HCT116 (cell line): ENCODE measurements around the gene CEMIP2. TPM values are rescaled to one million over a fixed set of nuclear protein-coding genes. Genes with fewer than 3 reads are reported as not detected.

ENCODE experiments used
- ATAC-seq: fragments of 200-7000 bp; cut with Tn5 transposase; 2 replicates; pipeline ENCODE4 v1.9.1; 2020; ENCODE audit warnings: mild to moderate bottlenecking, moderate library complexity
- BruUV-seq: library from RNA; stranded (reverse); fragments of 400-500 nt; replicated peaks from 2 replicates; lab custom pipeline; 2021; lab: Mats Ljungman, UMichigan
- CTCF ChIA-PET: fragments of 300-600 bp; sonication (Branson Sonifier 250); formaldehyde crosslinking; loops from one replicate; lab custom pipeline; 2021; ENCODE audit warnings: antibody characterized with exemption; lab: Charles Lee
- POLR2A ChIA-PET: fragments of 300-600, 350-600 bp; sonication (Branson Sonifier 250); formaldehyde crosslinking; loops from one replicate; lab custom pipeline; 2021; ENCODE audit warnings: antibody characterized with exemption; lab: Charles Lee
- RAD21 ChIA-PET, 2 experiments: fragments of 300-600 bp; sonication (Branson Sonifier 250); formaldehyde crosslinking; loops; one replicate each; lab custom pipeline; 2023; ENCODE audit warnings: low total read pairs in 2 of 2; ENCODE audit not compliant: uncharacterized antibody in 2 of 2, unreplicated experiment in 2 of 2, low non-redundant PET in 1 of 2; lab: Charles Lee
- DNase-seq: peaks from one replicate; pipeline ENCODE4 v3.0.0-alpha.2; 2010; ENCODE audit warnings: low read depth, low spot score
- H2AFZ ChIP-seq: fragments of 200-600 bp; shearing (Covaris generic), sonication (generic); 2 replicates; pipeline ENCODE4 v1.6.1; 2017; ENCODE audit warnings: low read depth, mixed run types, mixed read lengths, antibody characterized with exemption, low read length; ENCODE audit not compliant: poor library complexity, severe bottlenecking
- H3K27ac ChIP-seq: 2 replicates; pipeline ENCODE4 v1.5.1; 2012; ENCODE audit warnings: low read depth, low read length
- H3K27me3 ChIP-seq: fragments of 200-600 bp; sonication (generic); 2 replicates; pipeline ENCODE4 v1.6.1; 2016; ENCODE audit warnings: mixed run types, low read length, mixed read lengths; ENCODE audit not compliant: insufficient read depth
- H3K36me3 ChIP-seq, 2 experiments: fragments of 200-500 bp in 1 of 2; fragments of 200-600 bp in 1 of 2; sonication (Bioruptor generic) in 1 of 2; sonication (generic) in 1 of 2; 2 replicates each; pipeline versions ENCODE4 v1.5.1 to v1.6.1; 2014 to 2016; ENCODE audit warnings: low read length in 2 of 2, inconsistent platforms in 1 of 2, mixed read lengths in 1 of 2, mixed run types in 1 of 2; ENCODE audit not compliant: insufficient read depth in 2 of 2, control insufficient read depth in 1 of 2
- H3K4me1 ChIP-seq, 2 experiments: fragments of 200-600 bp in 1 of 2; sonication (generic) in 1 of 2; 2 replicates each; pipeline versions ENCODE4 v1.5.1 to v1.6.1; 2012 to 2017; ENCODE audit warnings: low read length in 2 of 2, inconsistent platforms in 1 of 2, mild to moderate bottlenecking in 1 of 2, mixed read lengths in 1 of 2, mixed run types in 1 of 2, moderate library complexity in 1 of 2; ENCODE audit not compliant: insufficient read depth in 2 of 2, control insufficient read depth in 1 of 2
- H3K4me2 ChIP-seq: fragments of 200-600 bp; sonication (generic); 2 replicates; pipeline ENCODE4 v1.6.1; 2017; ENCODE audit warnings: mixed run types, low read length, mixed read lengths
- H3K4me3 ChIP-seq, 2 experiments: fragments of 200-600 bp in 1 of 2; sonication (generic) in 1 of 2; replicated peaks in 1 of 2; 2 replicates each; pipeline ENCODE4 v1.5.1; 2011 to 2016; ENCODE audit warnings: low read length in 2 of 2, control low read depth in 1 of 2, low read depth in 1 of 2, mild to moderate bottlenecking in 1 of 2, mixed read lengths in 1 of 2, mixed run types in 1 of 2
- H3K79me2 ChIP-seq: fragments of 200-600 bp; sonication (generic); 2 replicates; pipeline ENCODE4 v1.6.1; 2017; ENCODE audit warnings: mild to moderate bottlenecking, mixed run types, low read length, moderate library complexity, mixed read lengths; ENCODE audit not compliant: insufficient read depth
- H3K9ac ChIP-seq: fragments of 200-600 bp; sonication (generic); 2 replicates; pipeline ENCODE4 v1.6.1; 2016; ENCODE audit warnings: low read length, mixed read lengths
- H3K9me2 ChIP-seq: fragments of 200-600 bp; sonication (generic), shearing (Covaris generic); 2 replicates; pipeline ENCODE4 v1.6.1; 2017; ENCODE audit warnings: mixed run types, mild to moderate bottlenecking, moderate library complexity; ENCODE audit not compliant: insufficient read depth
- H3K9me3 ChIP-seq, 2 experiments: fragments of 200-500 bp in 1 of 2; fragments of 200-600 bp in 1 of 2; sonication (Bioruptor generic) in 1 of 2; sonication (generic) in 1 of 2; 2 replicates each; pipeline ENCODE4 v1.6.1; 2014 to 2017; ENCODE audit warnings: low read length in 2 of 2, mixed read lengths in 2 of 2, inconsistent platforms in 1 of 2, low read depth in 1 of 2, mild to moderate bottlenecking in 1 of 2, mixed run types in 1 of 2, moderate library complexity in 1 of 2; ENCODE audit not compliant: control insufficient read depth in 1 of 2, insufficient read depth in 1 of 2
- H4K20me1 ChIP-seq: fragments of 200-600 bp; sonication (generic), shearing (Covaris generic); 2 replicates; pipeline ENCODE4 v1.6.1; 2017; ENCODE audit warnings: mixed run types, mild to moderate bottlenecking, moderate library complexity; ENCODE audit not compliant: insufficient read depth
- ATF3 ChIP-seq: IDR thresholded peaks from 2 replicates; pipeline ENCODE4 v1.6.1; 2012
- CBX3 ChIP-seq: IDR thresholded peaks from 2 replicates; pipeline ENCODE4 v1.6.1; 2012; ENCODE audit warnings: low read depth
- CEBPB ChIP-seq: IDR thresholded peaks from 2 replicates; pipeline ENCODE4 v1.6.1; 2012; ENCODE audit warnings: low read depth
- EGR1 ChIP-seq: IDR thresholded peaks from 2 replicates; pipeline ENCODE4 v1.6.1; 2012; ENCODE audit warnings: low read depth
- ELF1 ChIP-seq: IDR thresholded peaks from 2 replicates; pipeline ENCODE4 v1.6.1; 2012; ENCODE audit warnings: low read depth, borderline replicate concordance
- EZH2 ChIP-seq: fragments of 200-600 bp; sonication (generic); IDR thresholded peaks from 2 replicates; pipeline ENCODE4 v1.6.1; 2017; ENCODE audit warnings: antibody characterized with exemption, mixed run types
- EZH2phosphoT487 ChIP-seq: fragments of 200-600 bp; IDR thresholded peaks from 2 replicates; pipeline ENCODE4 v1.6.1; 2018; ENCODE audit warnings: antibody characterized with exemption, borderline replicate concordance
- FOSL1 ChIP-seq: IDR thresholded peaks from 2 replicates; pipeline ENCODE4 v1.6.1; 2012; ENCODE audit warnings: low read depth
- JUND ChIP-seq: IDR thresholded peaks from 2 replicates; pipeline ENCODE4 v1.6.1; 2012
- MAX ChIP-seq: IDR thresholded peaks from 2 replicates; pipeline ENCODE4 v1.6.1; 2012
- POLR2A ChIP-seq: IDR thresholded peaks from 2 replicates; pipeline ENCODE4 v1.7.0; 2011; ENCODE audit warnings: borderline replicate concordance; ENCODE audit not compliant: insufficient read depth, insufficient read length; ENCODE audit errors: extremely low read depth
- POLR2AphosphoS5 ChIP-seq: IDR thresholded peaks from 2 replicates; pipeline ENCODE4 v1.6.1; 2011; ENCODE audit warnings: mild to moderate bottlenecking, low read depth, low read length, moderate library complexity
- RAD21 ChIP-seq: IDR thresholded peaks from 2 replicates; pipeline ENCODE4 v1.6.1; 2012; ENCODE audit warnings: low read depth, mild to moderate bottlenecking
- REST ChIP-seq: IDR thresholded peaks from 2 replicates; pipeline ENCODE4 v1.6.1; 2012; ENCODE audit warnings: low read depth
- SIN3A ChIP-seq: IDR thresholded peaks from 2 replicates; pipeline ENCODE4 v1.6.1; 2012; ENCODE audit warnings: low read depth
- SP1 ChIP-seq: IDR thresholded peaks from 2 replicates; pipeline ENCODE4 v1.6.1; 2012; ENCODE audit warnings: low read depth
- SRF ChIP-seq: IDR thresholded peaks from 2 replicates; pipeline ENCODE4 v1.6.1; 2012; ENCODE audit warnings: low read depth
- ZBTB33 ChIP-seq: IDR thresholded peaks from 2 replicates; pipeline ENCODE4 v1.6.1; 2011; ENCODE audit warnings: mild to moderate bottlenecking, low read length, moderate library complexity; ENCODE audit not compliant: insufficient replicate concordance; ENCODE audit errors: extremely low read depth
- ZFX ChIP-seq: fragments of 450-650 bp; IDR thresholded peaks from 2 replicates; pipeline ENCODE4 v1.6.1; 2017
- ZNF274 ChIP-seq: fragments of 200-500 bp; sonication (Bioruptor generic); IDR thresholded peaks from 2 replicates; pipeline ENCODE4 v1.6.1; 2014; ENCODE audit warnings: mild to moderate bottlenecking, low read depth, low read length, inconsistent platforms
- intact Hi-C: fragments of 100-400 bp; cut with micrococcal nuclease; formaldehyde crosslinking; loops from 2 replicates; pipeline ENCODE4 v1.10.0; 2022
- total RNA-seq: library from RNA; stranded (reverse); gene quantifications from one replicate; pipeline ENCODE4 v1.2.1, GENCODE V29; 2021; ENCODE audit not compliant: unreplicated experiment

CEMIP2 gene
- total RNA-seq, 1 experiment from 2014 or later: 14.3 TPM

DNA sequence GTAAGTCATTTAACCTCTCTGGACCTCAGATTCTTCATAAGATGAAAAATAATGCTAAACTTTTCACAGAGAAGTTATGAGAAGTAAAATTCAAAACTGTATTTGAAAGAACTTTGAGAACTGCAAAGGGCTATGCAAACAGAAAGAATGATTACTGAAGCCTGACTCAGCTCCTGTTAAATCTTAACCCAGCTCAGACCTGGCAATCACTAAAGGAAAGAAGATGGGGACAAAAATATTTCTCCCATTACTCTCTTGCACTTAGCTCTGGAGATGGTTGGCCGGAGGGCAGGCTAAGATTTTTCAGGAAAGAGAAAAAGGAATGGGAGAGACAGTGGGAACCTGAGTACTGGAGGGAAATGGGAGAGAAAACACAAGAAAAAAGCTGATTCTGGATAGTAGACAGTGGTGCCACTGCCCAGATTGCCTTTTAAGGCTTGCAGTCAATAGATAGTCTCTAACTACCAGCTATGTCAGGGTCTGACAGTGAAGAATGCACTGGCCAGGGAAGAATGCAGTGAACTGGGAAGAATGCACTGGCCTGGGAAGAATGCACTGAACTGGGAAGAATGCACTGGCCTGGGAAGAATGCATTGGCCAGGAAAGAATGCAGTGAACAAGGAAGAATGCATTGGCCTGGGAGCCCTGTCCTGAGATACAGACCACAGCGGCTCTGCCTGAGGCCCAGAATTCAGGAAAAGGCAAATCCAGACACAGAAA lies 25.2 kb upstream of the CEMIP2 start:
- DNase-seq: no peak
- Histone ChIP-seq H3K27ac (no peak overlapping the region), H3K79me2 (no peaks in the 10 kb centered on the region), H3K36me3 (no peaks in the 10 kb centered on the region), H3K4me1 (no peaks in the 10 kb centered on the region), H3K27me3 (no peaks in the 10 kb centered on the region), H3K9ac (no peak overlapping the region), H3K4me3 (no peak overlapping the region), H4K20me1 (no peaks in the 10 kb centered on the region), H3K9me2 (no peaks in the 10 kb centered on the region), H3K4me2 (no peak overlapping the region), H3K9me3 (no peaks in the 10 kb centered on the region), H2AFZ (no peak overlapping the region)
- ATAC-seq: no peak
- BruUV-seq: no TSS peak
- POLR2A ChIA-PET: no interaction called here
- RAD21 ChIA-PET: interaction anchor here in 1 of 2 experiments (0.6 kb wide), 1 partner anchor 14 kb away, joined by 3 read pairs; no protein-coding TSS in a partner anchor
- no peak for TF ChIP-seq CEBPB
- TF ChIP-seq ELF1: no peak
- no peak for TF ChIP-seq SIN3A
- TF ChIP-seq JUND: no peak
- no peak for TF ChIP-seq FOSL1
- TF ChIP-seq EZH2phosphoT487: no peak
- no peak for TF ChIP-seq ZBTB33
- no peak for TF ChIP-seq SP1
- no peak for TF ChIP-seq CBX3
- no peak for TF ChIP-seq POLR2A
- TF ChIP-seq POLR2AphosphoS5: no peak
- no peak for TF ChIP-seq RAD21
- TF ChIP-seq EGR1: no peak
- no peak for TF ChIP-seq SRF
- no peak for TF ChIP-seq ZNF274
- TF ChIP-seq ATF3: no peak
- no peak for TF ChIP-seq EZH2
- TF ChIP-seq MAX: no peak
- TF ChIP-seq REST: no peak
- TF ChIP-seq ZFX: no peak
- intact Hi-C loops: no loop called here
- CTCF ChIA-PET: no interaction called here
